ENCODE results near the gene ODC1.

Gene ODC1

DNA sequence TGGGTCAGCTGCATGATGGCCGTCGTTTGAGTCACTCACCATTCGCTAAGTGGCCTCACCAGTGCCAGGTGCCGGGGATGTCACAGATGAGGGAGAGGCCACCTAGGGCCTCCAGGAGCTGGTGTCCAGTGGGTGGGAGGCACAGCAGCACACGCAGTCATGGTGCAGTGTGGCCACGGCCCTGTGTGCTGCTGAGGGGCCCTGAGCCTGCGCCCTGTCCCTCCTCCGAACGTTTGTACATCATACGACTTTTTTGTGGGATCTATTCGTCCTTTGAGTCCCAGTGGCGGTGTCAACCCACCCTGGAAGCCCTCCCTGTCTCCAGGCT is 30.1 kb upstream of the ODC1 start:
- H3K4me3 ChIP-seq (ENCODE audit: low read depth, low read length) = no peak overlapping the region
- H3K27me3 ChIP-seq (ENCODE audit: insufficient read depth, low read length) = peaks cover 30% of the 10 kb centered on the region
- no peaks in the 10 kb centered on the region for H3K79me2 ChIP-seq (ENCODE audit: control insufficient read depth, insufficient read depth, low read length, unreplicated experiment)
- peaks cover 3% of the 10 kb centered on the region for H3K4me1 ChIP-seq (ENCODE audit: control insufficient read depth, insufficient read depth, low read length, unreplicated experiment)
- no peak overlapping the region for H2AFZ ChIP-seq (ENCODE audit: low read length, unreplicated experiment)
- H3K27ac ChIP-seq (ENCODE audit: low read depth, low read length) = no peak overlapping the region
- no peaks in the 10 kb centered on the region for H3K36me3 ChIP-seq (ENCODE audit: insufficient read depth, low read length)

DNA sequence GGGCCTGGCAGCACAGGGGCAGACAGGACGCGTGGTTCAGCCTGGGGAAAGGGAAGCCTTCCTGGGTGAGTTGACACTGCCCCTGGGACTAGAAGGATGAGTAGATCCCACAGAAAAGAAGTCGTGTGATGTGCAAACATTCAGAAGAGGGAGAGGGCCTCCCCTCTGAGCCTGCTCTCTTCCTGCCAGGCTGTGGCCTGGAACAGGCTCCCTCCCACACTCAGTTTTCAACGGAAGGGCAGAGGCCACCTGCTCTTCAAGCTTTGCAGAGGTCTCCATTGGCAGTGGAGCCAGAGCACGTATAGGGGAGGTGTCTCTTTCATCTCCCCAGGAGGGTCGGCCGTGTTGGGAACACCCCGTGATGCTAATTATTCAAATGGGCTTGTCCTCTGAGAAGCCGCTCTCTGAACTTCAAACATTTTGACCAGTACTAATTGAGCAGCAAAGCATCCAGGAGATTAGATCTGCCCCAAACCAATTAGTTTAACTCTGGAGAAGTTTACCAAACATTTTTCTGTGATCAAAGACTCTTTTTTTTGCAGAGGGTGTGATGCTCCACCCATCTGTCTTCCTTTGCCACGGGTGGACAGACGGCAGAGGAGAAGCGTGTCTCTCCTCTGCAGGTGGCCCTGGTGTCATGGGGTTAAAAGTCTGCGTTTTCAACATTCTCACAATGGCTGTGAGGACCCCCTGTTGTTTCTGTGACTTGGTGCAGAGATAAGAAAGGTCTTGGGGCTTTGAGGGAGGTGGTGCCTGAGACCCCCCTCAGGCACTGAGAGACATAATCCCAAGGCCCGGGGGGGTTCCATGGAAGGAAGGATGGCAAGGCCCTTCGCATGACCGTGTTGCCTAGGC is 29.5 kb upstream of the ODC1 start:
- no peaks in the 10 kb centered on the region for H3K79me2 ChIP-seq (ENCODE audit: control insufficient read depth, insufficient read depth, low read length, unreplicated experiment)
- no peaks in the 10 kb centered on the region for H3K36me3 ChIP-seq (ENCODE audit: insufficient read depth, low read length)
- no peak overlapping the region for H3K4me3 ChIP-seq (ENCODE audit: low read depth, low read length)
- H3K27me3 ChIP-seq (ENCODE audit: insufficient read depth, low read length) = peaks cover 24% of the 10 kb centered on the region
- H2AFZ ChIP-seq (ENCODE audit: low read length, unreplicated experiment) = no peak overlapping the region
- H3K4me1 ChIP-seq (ENCODE audit: control insufficient read depth, insufficient read depth, low read length, unreplicated experiment) = no peaks in the 10 kb centered on the region
- no peak overlapping the region for H3K27ac ChIP-seq (ENCODE audit: low read depth, low read length)

DNA sequence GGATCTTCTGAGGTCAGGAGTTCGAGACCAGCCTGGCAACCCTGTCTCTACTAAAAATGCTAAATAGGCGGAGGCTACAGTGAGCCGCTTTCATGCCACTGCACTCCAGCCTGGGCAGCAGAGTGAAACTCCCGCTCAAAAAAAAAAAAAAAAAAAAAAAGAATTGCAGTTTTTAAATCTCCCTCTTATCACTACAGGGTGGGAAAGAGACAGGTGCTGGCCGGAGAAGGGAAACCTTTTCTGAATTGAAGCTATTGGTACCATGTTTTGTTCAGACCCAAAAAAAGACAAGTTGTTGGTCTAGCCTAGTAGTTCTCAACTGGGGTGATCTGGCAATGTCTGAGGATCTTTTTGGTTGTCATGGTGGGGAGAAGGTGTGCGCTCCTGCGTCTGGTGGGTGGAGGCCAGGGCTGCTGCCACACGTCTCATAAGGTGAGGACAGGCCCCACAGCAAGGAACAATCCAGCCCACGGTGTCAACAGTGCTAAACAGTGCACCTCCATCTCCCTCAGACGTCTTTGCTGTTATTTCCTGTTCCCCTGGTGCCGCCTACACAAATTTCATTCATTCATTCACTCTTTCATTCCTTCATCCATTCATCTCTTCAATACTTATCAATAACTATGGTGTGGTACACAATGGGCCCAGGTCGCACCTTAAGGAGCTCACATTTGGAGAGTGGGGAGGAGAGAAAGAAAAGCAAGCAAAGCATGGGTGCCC is 28.8 kb upstream of the ODC1 start:
- Histone ChIP-seq H3K79me2 (ENCODE audit: control insufficient read depth, insufficient read depth, low read length, unreplicated experiment) (no peaks in the 10 kb centered on the region), H3K36me3 (ENCODE audit: insufficient read depth, low read length) (no peaks in the 10 kb centered on the region), H3K27me3 (ENCODE audit: insufficient read depth, low read length) (peaks cover 16% of the 10 kb centered on the region), H3K4me1 (ENCODE audit: control insufficient read depth, insufficient read depth, low read length, unreplicated experiment) (no peaks in the 10 kb centered on the region), H3K27ac (ENCODE audit: low read depth, low read length) (no peak overlapping the region), H3K4me3 (ENCODE audit: low read depth, low read length) (no peak overlapping the region), H2AFZ (ENCODE audit: low read length, unreplicated experiment) (no peak overlapping the region)

DNA sequence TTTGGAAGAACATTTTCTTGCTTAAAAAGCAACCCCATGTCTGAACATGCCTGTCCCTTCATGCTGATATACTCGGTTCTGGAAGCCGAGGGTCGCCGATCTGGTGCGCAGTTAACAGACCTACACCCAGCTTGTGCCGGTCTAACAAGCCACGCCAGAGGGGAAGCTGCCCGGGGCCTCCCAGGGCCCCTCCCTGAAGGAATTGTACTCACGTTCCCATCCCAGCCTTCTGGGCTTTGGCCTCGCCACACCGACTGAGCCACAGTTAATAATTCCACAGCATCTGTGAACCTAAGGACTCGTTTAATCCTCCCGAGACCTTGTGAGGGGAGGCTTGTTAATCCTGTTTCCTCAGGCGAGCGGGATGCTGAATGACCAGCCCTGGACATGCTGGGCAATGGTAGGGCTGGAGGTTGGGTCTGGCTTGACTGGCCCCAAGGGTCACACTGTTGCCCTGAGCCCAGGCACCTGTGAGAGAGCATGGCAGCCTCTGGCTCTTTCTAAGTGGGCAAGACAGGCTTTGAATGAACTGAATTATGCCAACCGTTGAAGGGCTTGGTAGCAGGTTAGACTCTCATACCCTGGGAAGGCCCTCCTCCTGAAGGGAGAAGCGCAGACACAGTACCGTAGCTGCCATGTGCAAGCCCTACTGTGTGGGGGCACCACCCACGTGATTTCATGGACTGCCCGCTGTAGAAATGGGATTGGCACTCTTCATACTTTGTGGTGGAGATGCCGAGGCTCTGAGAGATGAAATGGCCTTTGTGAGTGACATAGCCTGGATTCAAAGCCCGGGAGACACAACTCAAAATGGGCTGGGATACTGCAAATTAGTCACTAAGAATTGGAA is 27.9 kb upstream of the ODC1 start:
- H3K79me2 ChIP-seq (ENCODE audit: control insufficient read depth, insufficient read depth, low read length, unreplicated experiment) = no peaks in the 10 kb centered on the region
- peaks cover 7% of the 10 kb centered on the region for H3K27me3 ChIP-seq (ENCODE audit: insufficient read depth, low read length)
- H3K27ac ChIP-seq (ENCODE audit: low read depth, low read length) = no peak overlapping the region
- no peaks in the 10 kb centered on the region for H3K36me3 ChIP-seq (ENCODE audit: insufficient read depth, low read length)
- H2AFZ ChIP-seq (ENCODE audit: low read length, unreplicated experiment) = no peak overlapping the region
- no peaks in the 10 kb centered on the region for H3K4me1 ChIP-seq (ENCODE audit: control insufficient read depth, insufficient read depth, low read length, unreplicated experiment)
- H3K4me3 ChIP-seq (ENCODE audit: low read depth, low read length) = no peak overlapping the region

DNA sequence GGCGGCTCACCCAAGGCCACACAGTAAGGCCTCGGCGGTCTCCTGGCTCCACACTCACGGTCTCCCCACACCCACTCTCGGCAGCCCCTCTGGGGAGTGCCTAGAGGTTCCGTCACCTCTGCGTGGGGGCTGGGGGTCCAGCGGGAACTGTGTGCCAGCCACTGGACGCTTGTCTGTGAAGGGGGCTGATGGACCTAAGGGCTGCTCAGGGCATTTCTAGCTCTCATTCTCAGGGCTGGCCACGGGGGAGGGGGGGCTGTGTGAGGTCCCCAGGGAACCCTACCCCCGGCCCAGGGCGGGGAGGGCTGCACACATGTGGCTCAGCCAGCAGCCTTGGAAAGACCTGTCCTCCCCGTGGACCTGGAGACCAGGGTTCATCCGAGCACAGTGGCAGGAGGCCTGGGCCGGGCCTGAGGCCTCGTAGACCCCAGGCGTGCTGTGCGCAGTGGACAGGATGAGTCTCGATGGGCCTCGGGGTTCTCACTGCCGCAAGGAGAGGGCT is 27.1 kb upstream of the ODC1 start:
- Histone ChIP-seq H3K4me3 (ENCODE audit: low read depth, low read length) (no peak overlapping the region), H2AFZ (ENCODE audit: low read length, unreplicated experiment) (no peak overlapping the region), H3K36me3 (ENCODE audit: insufficient read depth, low read length) (no peaks in the 10 kb centered on the region), H3K4me1 (ENCODE audit: control insufficient read depth, insufficient read depth, low read length, unreplicated experiment) (no peaks in the 10 kb centered on the region), H3K27ac (ENCODE audit: low read depth, low read length) (no peak overlapping the region), H3K27me3 (ENCODE audit: insufficient read depth, low read length) (no peaks in the 10 kb centered on the region), H3K79me2 (ENCODE audit: control insufficient read depth, insufficient read depth, low read length, unreplicated experiment) (no peaks in the 10 kb centered on the region)

DNA sequence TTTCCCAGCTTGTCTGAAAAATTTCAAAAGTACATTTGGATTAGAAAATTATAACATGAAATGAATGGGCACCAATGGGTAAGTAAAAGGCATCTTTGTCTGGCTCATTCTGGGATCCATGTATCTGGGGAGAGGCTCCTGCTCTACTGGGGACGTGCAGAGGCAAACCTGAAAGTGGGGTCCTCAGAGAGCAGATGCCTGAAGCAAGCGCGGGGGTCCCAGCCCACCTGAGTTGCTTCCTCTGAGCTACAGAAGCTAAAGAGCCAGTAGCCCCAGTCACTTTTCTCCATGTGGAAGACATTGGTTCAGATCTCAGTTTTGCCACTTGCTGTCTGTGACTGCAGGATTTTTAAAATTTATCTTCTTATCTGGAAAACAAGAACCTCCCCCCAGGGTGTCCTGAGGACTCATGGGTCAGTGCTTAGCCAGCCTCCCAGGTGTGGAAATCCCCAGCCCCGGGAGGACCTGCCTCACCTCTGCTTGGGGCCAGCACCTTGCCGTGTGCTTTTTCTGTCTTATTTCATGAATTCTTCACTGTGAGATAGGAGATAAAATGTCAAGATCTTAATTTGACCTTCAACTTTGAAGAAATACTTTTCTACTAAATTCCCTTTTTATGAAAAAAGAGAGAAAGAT is 25.1 kb upstream of the ODC1 start:
- no peak overlapping the region for H2AFZ ChIP-seq (ENCODE audit: low read length, unreplicated experiment)
- no peaks in the 10 kb centered on the region for H3K27me3 ChIP-seq (ENCODE audit: insufficient read depth, low read length)
- H3K79me2 ChIP-seq (ENCODE audit: control insufficient read depth, insufficient read depth, low read length, unreplicated experiment) = no peaks in the 10 kb centered on the region
- H3K27ac ChIP-seq (ENCODE audit: low read depth, low read length) = no peak overlapping the region
- H3K4me3 ChIP-seq (ENCODE audit: low read depth, low read length) = no peak overlapping the region
- no peaks in the 10 kb centered on the region for H3K36me3 ChIP-seq (ENCODE audit: insufficient read depth, low read length)
- no peaks in the 10 kb centered on the region for H3K4me1 ChIP-seq (ENCODE audit: control insufficient read depth, insufficient read depth, low read length, unreplicated experiment)

DNA sequence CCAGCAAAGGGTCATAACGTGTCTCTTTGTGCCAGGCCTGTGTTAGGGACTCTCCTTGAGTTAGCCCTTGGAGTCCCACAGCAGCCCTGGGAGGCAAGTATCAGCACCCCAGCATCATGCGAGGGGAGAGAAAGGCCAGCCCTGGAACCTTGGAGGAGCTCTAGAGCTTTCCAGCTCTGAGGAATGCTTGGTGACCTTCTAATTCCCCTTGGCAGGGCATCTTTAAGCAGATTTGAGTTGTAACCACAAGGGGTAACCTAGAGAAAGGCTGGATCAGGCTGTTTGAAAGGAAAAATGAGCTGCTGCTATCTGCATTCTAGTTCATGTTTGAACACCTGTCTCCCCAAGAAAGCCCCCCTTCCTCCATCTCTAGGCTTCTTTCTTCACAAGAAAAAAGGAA is 23.8 kb upstream of the ODC1 start:
- Histone ChIP-seq H2AFZ (ENCODE audit: low read length, unreplicated experiment) (no peak overlapping the region), H3K4me1 (ENCODE audit: control insufficient read depth, insufficient read depth, low read length, unreplicated experiment) (no peaks in the 10 kb centered on the region), H3K27ac (ENCODE audit: low read depth, low read length) (no peak overlapping the region)

DNA sequence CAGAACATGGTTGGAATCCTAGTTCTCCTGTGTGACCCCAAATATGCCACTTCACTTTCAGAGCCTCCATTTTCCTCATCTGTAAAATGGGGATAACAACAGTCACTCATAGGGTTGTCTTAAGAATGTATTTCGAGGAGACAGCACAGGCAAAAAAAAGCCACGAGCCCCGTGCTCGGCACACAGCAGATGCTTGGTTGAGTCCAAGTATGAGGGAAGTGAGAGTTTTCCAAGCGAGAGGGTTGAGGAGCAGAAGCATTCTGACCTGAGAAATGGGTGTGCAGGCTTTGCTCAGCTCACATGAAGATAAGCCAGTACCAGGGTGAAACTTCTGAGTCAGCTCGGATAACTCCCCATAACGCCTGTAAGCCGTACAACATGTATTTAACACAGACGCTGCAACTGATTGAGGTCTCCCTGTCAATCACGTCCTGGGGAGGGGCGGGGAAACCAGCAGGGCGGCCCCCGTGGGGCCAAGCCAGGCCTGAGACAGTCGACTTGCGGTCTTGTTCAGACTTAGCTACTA is 23.0 kb upstream of the ODC1 start:
- H3K27me3 ChIP-seq (ENCODE audit: insufficient read depth, low read length) = no peaks in the 10 kb centered on the region
- no peak overlapping the region for H3K4me3 ChIP-seq (ENCODE audit: low read depth, low read length)
- H2AFZ ChIP-seq (ENCODE audit: low read length, unreplicated experiment) = no peak overlapping the region
- no peaks in the 10 kb centered on the region for H3K36me3 ChIP-seq (ENCODE audit: insufficient read depth, low read length)
- H3K79me2 ChIP-seq (ENCODE audit: control insufficient read depth, insufficient read depth, low read length, unreplicated experiment) = no peaks in the 10 kb centered on the region
- H3K4me1 ChIP-seq (ENCODE audit: control insufficient read depth, insufficient read depth, low read length, unreplicated experiment) = no peaks in the 10 kb centered on the region
- H3K27ac ChIP-seq (ENCODE audit: low read depth, low read length) = no peak overlapping the region

More for the DNA sequence above, 23.8 kb upstream of the ODC1 start:
- no peaks in the 10 kb centered on the region for H3K79me2 ChIP-seq (ENCODE audit: control insufficient read depth, insufficient read depth, low read length, unreplicated experiment)
- H3K4me3 ChIP-seq (ENCODE audit: low read depth, low read length) = no peak overlapping the region
- no peaks in the 10 kb centered on the region for H3K27me3 ChIP-seq (ENCODE audit: insufficient read depth, low read length)
- H3K36me3 ChIP-seq (ENCODE audit: insufficient read depth, low read length) = no peaks in the 10 kb centered on the region

DNA sequence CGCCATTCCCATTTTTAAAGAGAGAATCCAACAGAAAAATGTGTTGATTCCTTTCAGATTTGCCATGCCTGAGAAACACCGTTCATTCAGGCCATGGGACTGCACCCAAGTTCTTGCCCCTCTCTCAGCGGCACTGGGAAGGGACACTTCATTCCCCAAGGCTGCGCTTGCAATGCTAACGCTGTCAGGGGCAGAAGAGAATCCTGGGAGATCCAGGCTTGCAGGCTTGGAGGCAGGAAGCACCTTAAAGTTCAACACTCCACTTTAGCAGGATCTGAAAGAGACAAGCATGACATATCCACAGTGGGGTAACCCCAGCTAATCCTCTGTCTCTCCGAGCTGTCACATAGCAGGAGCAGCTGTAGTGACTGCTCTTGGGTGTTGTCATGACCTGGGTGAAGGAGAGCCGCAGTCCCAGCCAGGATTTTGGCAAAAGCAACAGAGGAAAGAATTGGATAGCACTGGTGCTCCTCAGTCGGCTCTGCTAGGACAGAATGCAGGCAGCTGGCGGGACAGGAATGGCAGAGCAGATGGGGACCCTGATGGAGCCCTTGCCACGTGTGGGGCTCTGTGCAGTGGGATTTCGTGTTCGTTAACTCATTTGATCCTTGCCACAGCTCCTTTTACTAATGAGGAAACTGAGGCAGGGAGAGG is 22.0 kb upstream of the ODC1 start:
- H3K27me3 ChIP-seq (ENCODE audit: insufficient read depth, low read length) = no peaks in the 10 kb centered on the region
- H3K36me3 ChIP-seq (ENCODE audit: insufficient read depth, low read length) = no peaks in the 10 kb centered on the region
- no peaks in the 10 kb centered on the region for H3K4me1 ChIP-seq (ENCODE audit: control insufficient read depth, insufficient read depth, low read length, unreplicated experiment)
- no peaks in the 10 kb centered on the region for H3K79me2 ChIP-seq (ENCODE audit: control insufficient read depth, insufficient read depth, low read length, unreplicated experiment)
- no peak overlapping the region for H3K27ac ChIP-seq (ENCODE audit: low read depth, low read length)
- H2AFZ ChIP-seq (ENCODE audit: low read length, unreplicated experiment) = no peak overlapping the region
- H3K4me3 ChIP-seq (ENCODE audit: low read depth, low read length) = no peak overlapping the region

DNA sequence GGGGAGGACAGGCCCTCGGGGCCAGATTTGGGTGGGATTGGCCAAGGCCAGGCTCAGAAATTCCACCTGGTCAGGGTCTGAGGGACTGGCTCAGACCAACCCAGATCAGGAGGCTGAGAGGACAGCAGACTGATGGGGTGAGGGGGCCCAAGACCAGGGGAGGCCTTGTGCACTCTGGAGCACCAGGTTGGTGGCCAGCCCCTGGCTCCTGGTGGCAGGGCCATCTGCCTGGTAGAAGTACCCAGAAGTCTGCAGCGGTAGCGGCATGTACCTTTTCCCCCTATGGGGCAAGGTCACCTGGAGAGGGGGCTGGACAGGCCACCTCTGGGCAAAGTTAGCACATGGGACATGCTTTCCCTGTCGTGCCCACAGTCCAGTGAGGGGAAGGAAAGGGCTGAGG is 21.2 kb upstream of the ODC1 start:
- Histone ChIP-seq H3K4me3 (ENCODE audit: low read depth, low read length) (no peak overlapping the region), H3K4me1 (ENCODE audit: control insufficient read depth, insufficient read depth, low read length, unreplicated experiment) (no peaks in the 10 kb centered on the region), H3K36me3 (ENCODE audit: insufficient read depth, low read length) (no peaks in the 10 kb centered on the region), H2AFZ (ENCODE audit: low read length, unreplicated experiment) (no peak overlapping the region), H3K27me3 (ENCODE audit: insufficient read depth, low read length) (no peaks in the 10 kb centered on the region), H3K79me2 (ENCODE audit: control insufficient read depth, insufficient read depth, low read length, unreplicated experiment) (no peaks in the 10 kb centered on the region), H3K27ac (ENCODE audit: low read depth, low read length) (no peak overlapping the region)

Measured in ACC112 (cell line).